GM19043 (cell line): ENCODE data around the gene TMEM117.
"Not testable (repeated sequence)": the region's sequence is repeated elsewhere in the genome, so short reads cannot be mapped to it uniquely, and the experiment has no call there.

Experiments
- ATAC-seq: cut with Tn5 transposase; IDR thresholded peaks from one replicate; pipeline ENCODE4 v1.9.1; 2021; ENCODE audit warnings: low read depth; ENCODE audit not compliant: unreplicated experiment

TMEM117 gene

DNA sequence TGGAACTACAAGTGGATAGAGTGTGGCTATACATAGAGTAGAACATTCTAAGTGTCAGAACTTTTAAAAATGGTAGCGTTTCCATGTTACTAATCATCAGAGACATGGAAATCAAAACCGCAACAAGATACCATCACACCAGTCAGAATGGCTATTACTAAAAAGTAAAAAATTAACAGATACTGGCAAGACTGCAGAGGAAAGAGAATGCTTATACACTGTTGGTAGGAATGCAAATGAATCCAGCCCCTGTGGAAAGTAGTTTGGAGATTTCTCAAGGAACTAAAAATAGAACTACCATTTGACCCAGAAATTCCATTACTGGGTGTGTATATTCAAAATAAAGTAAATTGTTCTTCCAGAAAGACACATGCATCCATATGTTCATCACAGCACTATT is 521.6 kb downstream of the TMEM117 start:
- no peak for ATAC-seq

DNA sequence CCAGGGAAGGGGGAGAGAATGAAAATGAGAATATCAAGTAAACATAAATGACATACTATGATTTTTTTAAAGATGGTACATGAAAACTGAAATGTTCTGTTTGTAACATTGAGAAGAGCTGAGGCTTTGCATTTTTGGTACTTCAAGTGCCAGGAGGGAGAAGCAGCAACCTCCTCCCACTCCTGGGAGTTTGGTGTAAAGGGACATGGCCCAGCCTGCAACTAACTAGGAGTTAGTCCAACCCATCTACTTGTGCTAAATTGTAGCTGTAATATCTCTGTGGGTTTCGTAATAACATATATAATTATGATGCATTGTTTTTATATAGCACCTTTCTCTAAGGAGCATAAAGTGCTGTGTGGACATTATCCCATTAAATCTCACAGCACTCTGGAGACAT is 522.8 kb downstream of the TMEM117 start:
- ATAC-seq: no peak

DNA sequence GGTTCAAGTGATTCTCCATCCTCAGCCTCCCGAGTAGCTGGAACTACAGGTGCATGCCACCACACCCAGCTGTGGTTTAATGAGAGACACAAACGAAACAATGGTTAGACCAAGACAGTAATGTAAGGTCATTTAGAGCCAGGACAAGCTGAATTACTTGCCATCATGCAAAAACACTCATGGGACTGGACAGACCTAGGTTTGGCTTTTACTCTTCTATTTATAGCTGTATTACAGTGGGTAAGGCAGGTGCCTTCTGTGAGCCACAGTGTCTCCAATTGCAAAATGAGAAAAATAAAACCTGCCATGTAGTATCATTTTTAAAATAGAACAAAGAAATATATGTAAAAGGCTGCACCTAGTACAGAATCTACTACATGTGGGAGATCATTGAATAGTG is 527.1 kb downstream of the TMEM117 start:
- ATAC-seq: no peak

DNA sequence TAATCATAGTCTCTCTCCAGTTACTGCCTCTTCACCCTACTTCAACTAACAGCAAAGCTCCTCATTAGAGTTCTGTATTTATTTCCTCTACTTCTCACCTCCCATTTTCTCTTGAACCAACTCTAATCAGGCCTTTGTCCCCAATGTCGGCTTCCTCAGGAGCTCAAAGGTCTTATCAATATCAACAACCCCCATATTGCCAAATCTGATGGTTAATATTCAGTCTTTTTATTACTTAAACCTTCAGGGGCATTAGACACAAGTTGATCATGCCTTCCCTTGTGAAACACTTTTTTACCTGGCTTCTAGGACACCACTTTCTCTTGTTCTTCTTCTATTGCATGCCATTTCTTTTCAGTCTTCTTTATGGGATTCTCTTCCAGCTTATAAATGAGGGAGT is 531.3 kb downstream of the TMEM117 start:
- ATAC-seq: no peak

DNA sequence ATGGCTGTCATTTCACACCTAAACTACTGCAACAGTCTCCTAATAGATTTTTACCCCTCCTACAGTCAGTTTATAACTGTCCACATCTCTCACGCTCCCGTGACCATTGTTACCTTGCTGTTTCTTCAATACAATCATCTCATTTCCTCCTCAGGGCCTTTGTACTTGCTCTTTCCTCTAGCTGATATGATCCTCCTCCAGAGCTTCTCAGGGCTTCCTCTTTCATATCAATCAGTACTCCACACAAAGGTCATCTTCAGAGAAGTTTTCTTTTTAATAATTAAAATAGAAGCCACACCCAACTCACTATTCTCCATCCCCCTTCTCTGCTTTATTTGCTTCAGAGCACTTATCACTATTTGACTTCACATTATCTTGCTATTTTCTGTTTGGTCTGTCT is 532.0 kb downstream of the TMEM117 start:
- ATAC-seq: no peak

DNA sequence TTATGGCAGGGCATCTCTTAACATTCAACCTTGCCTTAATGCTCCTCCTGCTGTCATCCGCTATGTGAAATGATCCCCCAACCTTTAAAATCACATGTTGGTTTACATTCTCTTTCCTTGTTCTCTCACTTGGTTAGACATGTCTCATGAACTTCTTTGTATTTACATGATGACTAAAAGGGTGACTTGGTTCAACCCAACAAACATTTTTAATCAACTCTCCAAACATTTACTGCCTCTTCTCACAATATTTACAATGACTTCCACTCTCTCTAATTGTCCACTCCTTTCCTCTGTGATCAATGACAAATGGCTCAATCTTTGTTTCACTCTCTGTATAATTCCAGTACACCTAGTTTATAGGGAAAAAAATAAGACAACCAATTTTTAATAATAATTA is 534.1 kb downstream of the TMEM117 start:
- no peak for ATAC-seq

DNA sequence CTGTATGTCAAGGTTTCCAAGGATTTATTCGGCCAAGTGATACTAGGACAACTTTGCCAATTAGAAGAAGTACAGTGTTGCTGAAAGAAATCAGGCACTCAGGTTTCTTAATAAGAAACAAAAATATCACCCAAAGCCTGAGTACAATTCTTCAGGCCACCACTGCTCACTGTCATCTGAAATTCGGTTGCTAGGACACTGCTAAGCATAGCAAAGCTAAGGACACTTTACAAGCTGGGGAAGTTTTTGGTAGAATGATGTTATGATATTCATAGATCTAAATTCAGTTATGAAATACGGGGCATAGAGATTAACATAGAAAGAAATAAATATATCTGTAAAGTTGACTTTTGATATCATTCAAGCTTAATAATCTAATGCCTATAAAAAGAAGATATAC is 535.1 kb downstream of the TMEM117 start:
- no peak for ATAC-seq

DNA sequence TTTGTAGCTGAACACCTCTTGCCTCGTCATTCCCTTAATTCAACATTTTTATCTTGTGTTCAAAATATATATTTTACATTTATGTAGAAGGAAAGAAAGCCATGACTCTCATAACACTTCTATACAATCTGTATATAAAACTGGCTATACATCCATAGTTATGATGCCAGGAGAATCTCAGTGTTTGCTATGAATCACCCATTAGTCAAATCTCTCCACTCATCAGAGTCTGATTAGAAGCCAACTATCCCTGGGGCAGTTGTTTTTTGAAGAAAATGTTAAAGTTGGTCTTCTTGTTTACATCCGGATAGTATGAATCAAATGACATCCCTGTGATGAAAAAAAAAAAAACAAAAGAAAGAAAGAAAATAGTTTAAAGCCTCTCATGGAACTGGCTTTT is 536.4 kb downstream of the TMEM117 start:
- ATAC-seq: no peak

DNA sequence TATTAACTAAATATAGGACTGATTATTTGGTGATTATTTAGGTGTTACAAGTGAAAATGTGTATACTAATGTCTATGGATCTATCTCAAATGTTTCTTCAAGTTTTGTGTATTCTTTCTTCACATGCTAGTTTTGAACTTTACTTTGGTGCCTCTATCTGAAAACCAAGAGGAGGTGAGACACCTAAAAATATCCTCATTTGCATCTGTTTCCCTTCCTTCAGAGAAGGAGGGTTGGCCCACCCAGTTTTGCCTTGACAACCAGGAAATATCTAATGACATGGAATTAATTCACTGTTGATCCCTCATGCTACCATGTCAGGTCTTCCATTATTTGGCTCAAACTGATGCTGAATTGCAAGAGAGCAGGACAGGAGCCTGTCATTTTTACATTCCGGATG is 539.8 kb downstream of the TMEM117 start:
- no peak for ATAC-seq

DNA sequence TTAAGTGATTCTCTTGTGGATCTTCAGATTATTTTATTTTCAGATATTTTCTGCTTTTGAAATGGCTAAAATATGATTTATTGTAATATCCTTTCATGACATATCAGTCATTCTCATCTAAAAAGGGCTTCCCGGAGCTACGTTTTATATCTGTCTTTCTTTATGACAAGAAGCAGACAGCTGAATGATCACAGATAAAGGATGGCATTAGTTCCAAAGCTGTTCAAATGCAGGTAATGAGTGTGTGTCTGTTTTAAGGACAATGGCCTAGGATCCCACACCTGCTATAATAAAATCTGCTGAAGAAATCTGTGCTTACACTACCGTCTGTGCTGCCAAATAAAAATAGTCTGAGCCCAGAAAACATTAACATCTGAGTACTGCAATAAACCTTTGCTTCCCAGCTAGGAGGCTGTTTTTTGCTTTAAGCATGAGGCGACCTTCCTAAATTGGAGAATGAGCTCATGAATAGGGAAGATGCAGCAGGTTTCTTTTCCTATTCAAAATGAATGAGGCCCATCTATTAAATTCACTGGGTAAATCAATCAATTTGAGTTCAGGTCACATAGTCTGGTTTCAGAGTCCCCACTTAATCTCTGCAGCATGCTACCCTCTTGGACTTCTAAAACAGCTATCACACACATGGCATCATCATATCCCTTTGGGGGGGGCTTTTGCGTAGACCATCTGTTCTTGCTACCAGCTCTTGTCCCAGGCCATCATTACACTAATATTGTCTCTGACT is 541.7 kb downstream of the TMEM117 start:
- no peak for ATAC-seq

DNA sequence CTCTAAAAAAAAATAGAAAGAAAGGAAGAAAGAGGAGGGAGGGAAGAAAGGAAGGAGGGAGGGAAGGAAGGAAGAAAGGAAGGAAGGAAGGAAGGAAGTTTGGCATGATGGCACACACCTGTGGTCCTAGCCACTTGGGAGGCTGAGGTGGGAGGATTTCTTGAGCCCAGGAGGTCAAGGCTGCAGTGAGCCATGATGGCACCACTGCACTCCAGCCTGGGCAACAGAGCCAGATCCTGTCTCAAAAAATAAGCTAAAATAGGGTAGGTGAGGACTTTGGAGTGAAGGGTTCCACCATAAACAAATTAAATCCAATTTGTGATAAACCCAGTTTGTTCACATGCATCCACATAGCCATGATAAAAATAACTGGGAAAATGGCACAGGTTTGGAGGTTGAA is 543.2 kb downstream of the TMEM117 start:
- ATAC-seq: not testable (repeated sequence)

DNA sequence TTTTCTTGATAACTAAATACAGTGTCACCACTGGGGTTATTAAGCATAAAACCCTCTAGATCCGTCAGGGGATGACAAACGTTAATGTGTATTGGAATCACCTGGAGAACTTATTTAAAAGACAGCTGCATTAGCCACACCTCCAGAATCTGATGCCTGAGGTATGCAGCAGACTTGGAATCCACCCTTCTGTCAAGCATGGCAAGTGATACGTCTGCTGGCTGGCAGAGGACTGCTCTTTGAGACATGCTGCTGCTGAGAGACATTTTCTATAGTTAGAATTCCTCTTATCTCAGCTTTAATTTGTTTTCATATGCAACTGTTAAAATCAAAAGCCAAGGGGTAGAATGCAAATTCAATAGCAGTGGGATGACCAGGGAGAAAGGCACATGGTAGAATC is 544.0 kb downstream of the TMEM117 start:
- ATAC-seq: no peak

DNA sequence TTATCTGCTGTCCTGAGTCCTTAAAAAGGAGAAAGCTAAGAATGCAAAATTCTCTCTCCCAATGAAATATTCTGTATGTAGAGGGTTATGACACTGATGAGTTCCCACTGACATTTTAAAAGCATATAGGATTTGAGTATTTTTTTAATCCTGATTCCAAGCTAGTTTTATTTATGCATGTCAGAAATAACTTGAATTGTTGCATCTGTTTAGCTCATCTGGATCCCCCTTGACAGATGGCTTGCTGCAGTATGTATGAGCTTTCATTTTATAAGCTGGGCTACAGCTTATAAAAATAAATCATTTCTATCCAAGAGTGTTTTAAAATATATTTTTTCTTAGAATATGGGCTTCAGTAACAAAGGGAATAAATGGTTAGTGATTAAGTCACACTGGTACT is 545.0 kb downstream of the TMEM117 start:
- ATAC-seq: no peak

DNA sequence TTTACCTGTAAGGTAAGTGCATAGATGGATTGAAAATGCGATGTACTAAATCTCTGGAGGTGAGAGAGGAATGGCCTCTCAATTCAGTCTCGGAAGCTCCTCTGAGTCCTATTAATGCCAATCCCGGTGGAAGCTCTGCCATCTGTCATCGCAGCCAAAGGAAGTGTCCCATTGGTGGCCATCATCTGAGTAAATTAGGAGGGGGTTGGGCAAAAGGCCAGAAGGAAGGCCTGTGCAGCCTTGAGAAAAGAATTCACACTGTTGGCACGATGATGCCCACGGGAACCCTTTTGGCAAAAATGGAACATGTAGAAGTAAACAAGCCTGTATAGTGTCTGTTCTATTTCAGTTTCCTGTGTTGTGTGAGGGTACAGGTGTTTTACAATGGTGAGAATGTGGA is 545.5 kb downstream of the TMEM117 start:
- ATAC-seq: no peak

DNA sequence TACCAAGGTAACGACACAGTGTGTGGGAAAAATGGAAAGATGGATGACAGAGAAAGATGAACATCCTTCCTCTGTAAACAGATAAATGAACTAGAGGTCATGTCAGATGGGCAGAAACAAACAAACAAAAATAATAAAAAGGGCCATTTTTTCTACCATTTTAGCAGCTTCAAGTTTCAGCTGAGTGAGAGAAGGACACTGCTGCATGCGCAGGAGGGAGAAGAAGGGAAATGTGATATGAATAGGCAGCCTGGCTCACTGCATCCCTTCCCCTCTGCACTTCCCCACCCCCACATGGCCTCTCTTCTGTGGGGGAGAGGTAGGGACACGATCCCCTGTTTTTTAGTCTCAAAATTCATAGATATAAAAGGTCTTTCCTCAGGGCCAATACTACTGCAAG is 548.3 kb downstream of the TMEM117 start:
- ATAC-seq: no peak

DNA sequence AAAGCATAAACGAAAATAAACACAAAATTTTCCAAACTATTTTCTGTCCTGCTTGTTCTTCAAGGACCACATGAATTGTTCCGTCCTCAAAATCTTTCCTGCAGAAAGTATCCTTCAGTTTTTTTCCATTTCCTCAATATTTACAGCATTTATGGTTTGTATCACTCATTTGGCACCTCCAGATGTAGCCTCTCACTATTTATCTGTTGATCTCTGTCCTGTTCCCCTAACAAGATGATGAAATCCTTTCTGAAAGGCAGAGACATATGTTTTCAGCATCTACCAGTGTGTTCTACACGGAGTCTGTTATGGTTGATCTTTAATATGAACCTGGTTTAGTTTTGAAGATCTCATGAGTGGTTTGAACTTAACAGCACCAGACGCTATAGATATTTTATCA is 550.1 kb downstream of the TMEM117 start:
- no peak for ATAC-seq

DNA sequence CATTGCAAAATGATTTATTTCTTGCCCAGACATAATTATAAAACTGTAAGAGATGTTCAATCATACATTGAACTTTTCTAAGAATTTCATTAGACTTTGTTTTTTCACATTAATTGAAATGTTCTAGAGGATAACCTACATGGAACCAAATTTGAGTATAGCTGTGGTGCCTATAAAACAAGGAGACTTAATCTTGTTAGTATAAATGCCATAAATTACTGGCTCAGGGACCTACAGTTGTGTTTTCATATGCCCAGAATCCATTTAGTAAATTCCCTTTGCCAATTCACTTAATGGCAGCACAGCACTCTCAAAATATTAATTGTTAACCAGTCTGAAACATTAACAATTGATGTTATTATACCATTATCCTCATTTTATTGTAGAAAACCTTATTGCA is 551.7 kb downstream of the TMEM117 start:
- ATAC-seq: no peak

DNA sequence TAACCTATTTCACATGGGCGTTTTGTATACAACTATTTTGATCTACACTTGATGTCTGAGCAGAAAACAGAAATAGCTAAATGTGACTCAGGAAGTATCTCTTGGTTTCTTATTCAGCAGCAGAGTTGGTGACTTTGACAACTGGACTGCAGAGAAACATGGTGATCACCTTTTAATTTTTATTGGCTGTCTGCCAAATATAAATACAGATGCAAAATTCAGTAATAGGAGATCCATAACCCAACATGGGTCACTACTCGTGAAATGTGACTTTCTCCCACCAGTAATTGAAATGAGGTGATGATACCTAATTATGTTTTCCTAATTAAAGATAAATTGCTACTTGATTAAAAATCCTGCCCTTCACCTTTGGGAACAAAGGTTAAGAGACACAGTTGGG is 553.2 kb downstream of the TMEM117 start:
- no peak for ATAC-seq

DNA sequence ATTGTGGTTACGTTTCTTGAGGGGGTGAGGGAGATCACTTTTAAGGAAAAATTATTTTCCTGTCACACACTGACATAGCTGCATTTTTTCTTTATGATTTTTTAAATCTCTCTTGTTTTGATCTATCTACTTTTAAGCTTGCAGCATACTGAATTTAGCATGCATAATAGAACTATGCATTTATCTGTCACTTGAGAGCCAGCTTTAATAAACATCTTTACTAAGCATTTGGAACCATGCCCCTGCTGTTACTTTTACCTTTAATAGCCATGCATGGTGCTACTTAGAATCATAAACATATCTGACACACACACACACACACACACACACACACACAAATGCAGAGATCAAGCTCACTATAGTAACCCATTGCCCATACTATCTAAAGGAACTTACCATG is 554.0 kb downstream of the TMEM117 start:
- ATAC-seq: no peak

DNA sequence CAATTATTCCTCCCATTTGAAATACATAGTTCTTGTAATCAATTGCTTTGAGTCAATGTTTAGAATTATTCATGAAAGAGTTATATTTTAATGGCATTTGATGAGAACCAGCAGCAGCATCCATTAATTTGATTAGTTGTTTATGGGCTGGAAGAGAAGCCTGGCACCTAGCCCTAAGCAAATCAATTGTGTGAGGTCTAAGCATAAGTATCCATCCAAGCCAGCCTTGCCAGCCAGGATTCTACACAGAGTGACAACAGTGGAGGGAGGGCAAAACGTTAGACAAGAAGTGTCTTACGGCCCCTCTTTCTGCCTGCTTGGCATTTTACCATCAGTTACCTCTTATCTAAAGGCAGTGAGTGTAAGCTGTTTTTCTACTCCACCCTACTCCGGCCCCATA is 561.8 kb downstream of the TMEM117 start:
- no peak for ATAC-seq

DNA sequence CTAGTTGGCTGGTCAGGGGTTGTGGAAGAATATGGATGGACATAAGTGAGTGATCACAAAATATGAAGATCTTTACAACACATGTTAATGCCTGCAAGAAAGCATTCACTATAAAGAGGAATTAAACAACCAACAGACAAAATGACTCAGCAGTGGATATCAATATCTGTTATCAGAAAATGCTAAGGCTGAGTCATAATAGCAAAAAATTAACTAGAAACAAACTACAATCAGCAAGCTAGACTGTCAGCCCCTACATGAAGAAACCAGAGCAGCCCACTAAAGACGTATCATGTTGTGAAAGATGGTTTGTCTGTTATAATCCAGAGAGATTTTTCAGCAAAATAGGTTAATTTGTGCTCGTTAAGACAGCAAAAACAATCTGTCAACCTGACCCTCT is 567.3 kb downstream of the TMEM117 start:
- no peak for ATAC-seq

DNA sequence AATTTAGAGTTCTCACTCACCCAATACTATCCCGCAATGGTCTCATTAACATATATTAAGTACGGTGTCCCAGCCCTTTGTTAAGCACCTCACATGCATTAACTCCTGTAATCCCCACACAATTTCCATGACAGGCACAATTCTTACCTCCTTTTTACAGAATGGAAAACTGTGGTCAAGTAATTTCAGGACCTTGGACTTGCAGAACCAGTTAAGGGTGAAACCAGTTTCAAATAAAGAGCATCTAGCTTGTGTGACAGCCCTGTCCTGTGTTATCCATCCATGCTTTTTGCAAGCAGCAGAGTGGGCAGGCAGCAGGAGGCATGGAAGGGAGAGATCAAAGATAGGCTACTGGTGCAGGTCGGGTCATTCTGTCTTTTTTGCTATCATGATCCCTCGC is 569.4 kb downstream of the TMEM117 start:
- no peak for ATAC-seq

DNA sequence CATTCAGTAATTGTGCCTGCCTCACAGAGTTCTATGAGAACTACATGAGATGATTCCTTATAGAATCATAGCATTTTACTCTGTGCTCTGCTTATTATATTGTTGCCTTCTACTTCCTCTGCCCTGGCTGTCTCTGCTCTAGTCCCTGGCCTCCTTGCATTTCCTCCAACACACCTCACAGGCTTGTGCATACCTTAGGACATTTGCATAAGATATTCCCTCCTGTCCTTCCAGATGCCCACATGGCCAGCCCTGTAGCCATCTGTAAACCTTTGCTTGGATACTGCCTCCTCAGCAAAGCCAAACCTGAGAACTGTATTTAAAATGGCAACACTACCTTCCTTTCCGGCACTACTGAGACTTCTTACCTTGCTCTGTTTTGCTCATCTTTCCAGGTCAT is 586.7 kb downstream of the TMEM117 start:
- no peak for ATAC-seq
